HG02970 (cell line): Measurements from ENCODE around the gene LIME1.

Experiments used
- ATAC-seq: cut with Tn5 transposase; IDR thresholded peaks from one replicate; pipeline ENCODE4 v1.9.1; 2021; ENCODE audit warnings: mild to moderate bottlenecking, moderate library complexity, moderate number of reproducible peaks; ENCODE audit not compliant: unreplicated experiment, low FRiP score

The LIME1 gene, protein sequence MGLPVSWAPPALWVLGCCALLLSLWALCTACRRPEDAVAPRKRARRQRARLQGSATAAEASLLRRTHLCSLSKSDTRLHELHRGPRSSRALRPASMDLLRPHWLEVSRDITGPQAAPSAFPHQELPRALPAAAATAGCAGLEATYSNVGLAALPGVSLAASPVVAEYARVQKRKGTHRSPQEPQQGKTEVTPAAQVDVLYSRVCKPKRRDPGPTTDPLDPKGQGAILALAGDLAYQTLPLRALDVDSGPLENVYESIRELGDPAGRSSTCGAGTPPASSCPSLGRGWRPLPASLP

DNA sequence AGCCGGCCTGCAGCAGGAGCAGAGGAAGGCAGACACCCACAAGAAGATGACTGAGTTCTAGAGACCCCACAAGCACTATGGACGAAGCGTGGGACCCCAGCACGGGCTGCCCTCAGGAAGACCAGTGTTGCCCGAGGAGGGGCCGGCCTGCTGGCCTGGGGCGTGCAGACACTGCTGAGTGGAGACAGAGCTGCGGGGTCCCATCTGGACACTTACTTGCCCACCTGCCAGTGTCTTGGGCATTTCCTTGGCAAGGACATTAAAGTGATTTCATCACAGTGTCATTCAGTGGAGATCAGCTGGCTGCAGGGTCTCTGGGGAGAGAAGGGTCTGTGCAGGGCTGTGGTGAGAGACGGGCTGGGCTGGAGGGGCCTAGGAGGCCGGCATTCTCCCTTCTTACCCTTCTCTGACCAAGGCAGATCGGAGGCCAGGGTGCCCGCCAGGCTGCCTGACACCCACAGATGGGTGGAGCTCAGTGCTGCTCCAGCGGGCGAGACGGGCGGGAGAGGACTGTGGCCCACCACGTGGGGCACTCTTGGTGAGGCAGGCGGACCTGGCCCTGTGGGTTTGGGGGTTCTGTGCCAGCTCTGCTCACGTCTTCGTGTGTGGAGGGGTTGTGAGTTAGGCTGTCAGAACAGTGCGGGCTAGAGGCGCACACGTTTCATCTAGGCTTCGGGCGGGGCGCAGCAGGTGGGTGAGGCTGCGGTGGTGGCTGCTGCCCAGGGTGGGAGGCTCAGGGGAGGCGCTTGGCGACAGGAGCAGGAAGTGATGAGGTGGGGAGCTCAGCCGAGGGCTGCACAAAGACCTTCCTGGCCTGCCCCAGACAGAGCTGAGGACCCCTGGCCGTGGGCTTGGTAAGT, at the start of gene LIME1:
Gene LIME1, plus strand, starts transcription at position 806 of the 860 bp plus-strand sequence. CDS start 886 bp downstream, outside the sequence.
- no peak for ATAC-seq

DNA sequence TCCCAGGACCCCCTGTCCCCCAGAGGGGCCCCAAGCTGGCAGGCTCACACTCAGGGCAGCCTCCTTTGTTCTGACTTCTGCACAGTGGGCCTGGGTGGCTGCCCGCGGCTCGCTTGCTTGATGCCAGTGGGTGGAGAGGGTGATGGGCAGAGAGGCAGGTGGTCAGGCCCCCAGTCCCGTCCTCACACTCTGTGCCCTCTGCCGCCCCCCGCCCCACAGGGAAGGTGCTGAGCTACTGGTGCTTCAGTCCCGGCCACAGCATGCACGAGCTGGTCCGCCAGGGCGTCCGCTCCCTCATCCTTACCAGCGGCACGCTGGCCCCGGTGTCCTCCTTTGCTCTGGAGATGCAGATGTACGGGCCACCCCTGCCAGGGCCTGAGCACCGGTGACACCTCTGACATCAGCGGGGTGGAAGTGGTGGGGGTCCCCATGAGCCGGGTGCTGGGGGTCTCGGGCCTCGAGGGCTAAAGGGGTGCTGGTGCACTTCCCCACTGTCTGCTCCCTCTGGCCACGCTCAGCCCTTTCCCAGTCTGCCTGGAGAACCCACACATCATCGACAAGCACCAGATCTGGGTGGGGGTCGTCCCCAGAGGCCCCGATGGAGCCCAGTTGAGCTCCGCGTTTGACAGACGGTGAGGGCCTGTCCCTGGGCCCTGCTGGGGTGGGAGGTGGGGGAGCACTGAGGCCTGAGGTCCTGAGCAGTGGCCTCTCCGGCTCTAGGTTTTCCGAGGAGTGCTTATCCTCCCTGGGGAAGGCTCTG, 48.9 kb upstream of the LIME1 start:
- ATAC-seq = no peak

DNA sequence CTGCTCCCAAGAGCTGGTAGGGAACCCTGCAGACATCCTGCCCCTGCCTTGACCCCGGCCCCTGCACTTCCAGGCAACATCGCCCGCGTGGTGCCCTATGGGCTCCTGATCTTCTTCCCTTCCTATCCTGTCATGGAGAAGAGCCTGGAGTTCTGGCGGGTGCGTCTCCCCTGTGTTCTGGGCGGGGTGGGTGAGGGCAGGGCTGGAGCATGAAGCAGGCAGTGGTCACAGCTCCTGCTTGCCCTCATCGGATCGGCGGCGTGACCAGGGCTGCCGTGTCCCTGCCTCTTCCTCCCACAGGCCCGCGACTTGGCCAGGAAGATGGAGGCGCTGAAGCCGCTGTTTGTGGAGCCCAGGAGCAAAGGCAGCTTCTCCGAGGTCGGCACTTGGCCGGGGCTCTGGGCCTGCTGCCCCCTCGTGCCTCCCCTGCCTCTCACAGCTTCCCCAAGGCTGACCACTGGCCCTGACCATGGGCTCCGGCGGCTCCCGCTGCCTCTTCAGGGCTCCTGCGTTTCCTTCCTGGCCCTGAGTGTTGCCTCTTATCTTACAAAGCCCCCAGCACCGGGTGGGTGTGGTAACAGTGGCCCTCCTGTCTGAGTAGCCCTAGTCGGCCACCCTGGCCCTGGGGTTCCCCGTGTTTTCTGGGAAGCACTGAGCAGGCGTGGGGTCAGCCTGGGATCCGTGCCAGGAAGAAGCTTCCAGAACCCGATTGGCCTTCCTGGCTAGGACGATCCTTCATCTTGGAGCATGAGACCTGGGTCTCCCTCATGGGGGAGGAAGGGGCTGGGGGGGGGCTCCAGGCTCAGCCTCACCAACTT, 48.0 kb upstream of the LIME1 start:
- ATAC-seq = no peak

DNA sequence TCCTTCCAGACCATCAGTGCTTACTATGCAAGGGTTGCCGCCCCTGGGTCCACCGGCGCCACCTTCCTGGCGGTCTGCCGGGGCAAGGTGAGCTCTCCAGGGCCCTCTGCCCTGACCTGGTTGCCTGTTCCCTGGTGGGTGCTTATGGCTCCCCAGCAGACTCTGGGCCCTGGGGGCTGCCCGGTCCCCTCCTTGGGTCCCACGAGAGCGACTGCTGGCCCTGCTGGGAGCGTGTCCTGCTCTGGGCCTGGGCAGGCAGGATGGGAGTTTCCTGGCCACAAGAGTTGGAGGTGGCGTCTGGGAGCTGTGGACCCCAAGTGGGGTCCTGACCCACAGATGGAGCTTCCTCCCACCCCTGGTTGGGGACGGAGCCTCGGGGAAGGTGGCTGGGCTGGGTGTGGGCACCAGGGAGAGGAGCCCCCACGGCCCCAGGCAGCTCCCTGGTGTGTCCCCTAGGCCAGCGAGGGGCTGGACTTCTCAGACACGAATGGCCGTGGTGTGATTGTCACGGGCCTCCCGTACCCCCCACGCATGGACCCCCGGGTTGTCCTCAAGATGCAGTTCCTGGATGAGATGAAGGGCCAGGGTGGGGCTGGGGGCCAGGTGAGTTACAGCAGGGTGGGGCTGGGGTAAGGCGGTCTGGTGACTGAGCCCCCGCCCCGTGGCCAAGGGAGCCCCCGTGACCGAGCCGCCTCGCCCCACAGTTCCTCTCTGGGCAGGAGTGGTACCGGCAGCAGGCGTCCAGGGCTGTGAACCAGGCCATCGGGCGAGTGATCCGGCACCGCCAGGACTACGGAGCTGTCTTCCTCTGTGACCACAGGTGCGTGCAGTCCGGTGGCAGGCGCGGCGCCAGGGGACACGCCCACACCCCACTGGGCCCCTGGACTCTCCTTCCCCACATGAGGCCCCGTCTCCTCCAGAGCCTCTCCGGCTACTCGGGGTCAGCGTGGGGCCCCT, 47.1 kb upstream of the LIME1 start:
- no peak for ATAC-seq

DNA sequence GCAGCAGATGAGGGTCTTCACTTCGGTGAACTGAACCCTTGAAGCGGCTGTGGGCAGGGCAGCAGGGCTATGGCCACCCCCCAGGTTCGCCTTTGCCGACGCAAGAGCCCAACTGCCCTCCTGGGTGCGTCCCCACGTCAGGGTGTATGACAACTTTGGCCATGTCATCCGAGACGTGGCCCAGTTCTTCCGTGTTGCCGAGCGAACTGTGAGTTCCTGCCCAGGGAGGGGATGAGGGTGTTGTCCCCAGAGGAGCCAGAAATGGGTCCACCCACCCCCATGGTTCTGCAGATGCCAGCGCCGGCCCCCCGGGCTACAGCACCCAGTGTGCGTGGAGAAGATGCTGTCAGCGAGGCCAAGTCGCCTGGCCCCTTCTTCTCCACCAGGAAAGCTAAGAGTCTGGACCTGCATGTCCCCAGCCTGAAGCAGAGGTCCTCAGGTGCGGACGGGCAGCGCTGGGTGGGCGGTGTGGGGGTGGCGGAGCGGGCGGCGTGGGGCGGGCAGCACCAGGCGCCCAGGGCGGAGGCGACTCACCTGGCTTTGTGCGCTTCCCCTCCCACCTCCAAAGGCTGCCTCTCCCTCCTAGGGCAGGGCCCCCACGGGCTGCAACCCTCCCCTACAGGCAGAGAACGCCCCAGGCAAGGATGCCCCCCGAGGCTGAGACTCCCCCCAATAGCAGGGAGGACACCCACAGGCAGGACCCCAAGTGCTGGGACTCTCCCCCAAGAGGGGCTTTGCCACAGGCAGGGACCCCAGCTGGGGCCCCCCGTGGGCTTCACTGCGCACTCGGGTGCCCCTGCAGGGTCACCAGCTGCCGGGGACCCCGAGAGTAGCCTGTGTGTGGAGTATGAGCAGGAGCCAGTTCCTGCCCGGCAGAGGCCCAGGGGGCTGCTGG, 46.2 kb upstream of the LIME1 start:
- no peak for ATAC-seq

DNA sequence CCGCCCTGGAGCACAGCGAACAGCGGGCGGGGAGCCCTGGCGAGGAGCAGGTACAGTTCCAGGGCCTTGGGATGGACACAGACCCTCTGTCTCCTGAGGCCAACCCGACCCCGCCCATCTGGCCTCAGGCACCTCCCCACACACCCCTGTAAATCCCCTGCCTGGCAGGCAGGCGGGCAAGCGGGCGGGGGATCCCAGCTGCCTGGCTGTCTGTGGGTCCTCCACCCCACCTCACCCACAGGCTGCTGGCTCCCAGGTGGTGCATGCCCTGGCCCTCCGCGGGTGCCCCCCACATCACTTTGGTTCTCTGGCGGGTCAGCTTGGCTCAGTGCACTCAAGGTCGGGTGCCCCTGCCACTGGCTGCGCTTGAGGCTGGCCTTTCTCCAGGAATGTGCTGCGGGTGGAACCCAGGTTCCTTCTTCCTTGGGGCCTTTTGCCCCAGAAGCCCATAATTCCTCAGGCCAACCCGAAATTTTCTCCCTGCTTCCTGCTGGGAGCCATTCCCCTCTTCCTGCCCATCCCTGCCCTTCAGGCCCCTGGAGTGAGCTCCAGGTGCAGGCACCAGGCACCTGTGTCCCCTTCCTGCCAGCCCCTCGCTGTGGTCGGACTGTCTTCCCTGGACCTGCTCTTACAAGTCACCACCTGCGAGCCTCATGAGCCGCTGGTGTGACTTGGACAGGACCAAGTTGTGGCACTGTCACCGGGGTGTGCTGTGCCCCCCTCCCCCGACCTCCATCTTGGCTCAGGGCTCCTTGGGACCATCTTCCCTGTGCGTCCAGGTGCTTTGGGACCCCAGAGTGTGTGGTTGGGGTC, 45.4 kb upstream of the LIME1 start:
- ATAC-seq = no peak

DNA sequence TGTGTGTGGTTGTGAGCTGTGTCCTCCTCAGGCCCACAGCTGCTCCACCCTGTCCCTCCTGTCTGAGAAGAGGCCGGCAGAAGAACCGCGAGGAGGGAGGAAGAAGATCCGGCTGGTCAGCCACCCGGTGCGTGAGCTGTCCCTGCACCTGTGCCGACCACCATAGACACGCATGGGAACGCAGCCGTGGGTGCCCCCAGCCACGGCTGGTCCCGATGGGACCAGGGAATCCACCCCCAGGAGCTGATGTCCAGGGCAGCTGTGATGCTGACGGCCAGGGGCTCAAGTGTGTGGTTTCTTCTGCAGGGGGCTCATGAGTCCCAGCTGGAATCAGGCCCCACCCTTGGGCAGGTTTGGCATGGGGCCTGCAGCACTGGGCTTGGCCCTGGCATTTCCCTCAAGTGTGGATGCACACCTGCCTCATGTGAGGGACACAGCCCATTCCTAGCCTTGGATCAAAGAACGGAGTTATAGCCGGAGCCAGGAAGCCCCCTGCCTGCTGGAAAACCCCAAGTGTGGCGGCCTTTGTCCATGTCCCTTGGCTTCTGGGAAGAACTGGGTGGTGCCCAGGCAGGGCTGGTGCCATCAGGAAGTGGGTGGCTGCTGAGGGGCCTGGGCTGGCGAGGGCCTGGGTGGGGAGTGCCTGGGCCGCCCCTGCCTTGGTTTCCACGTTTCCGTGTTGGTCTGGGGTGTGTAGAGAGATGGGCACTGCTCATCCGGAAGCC, 44.6 kb upstream of the LIME1 start:
- no peak for ATAC-seq

DNA sequence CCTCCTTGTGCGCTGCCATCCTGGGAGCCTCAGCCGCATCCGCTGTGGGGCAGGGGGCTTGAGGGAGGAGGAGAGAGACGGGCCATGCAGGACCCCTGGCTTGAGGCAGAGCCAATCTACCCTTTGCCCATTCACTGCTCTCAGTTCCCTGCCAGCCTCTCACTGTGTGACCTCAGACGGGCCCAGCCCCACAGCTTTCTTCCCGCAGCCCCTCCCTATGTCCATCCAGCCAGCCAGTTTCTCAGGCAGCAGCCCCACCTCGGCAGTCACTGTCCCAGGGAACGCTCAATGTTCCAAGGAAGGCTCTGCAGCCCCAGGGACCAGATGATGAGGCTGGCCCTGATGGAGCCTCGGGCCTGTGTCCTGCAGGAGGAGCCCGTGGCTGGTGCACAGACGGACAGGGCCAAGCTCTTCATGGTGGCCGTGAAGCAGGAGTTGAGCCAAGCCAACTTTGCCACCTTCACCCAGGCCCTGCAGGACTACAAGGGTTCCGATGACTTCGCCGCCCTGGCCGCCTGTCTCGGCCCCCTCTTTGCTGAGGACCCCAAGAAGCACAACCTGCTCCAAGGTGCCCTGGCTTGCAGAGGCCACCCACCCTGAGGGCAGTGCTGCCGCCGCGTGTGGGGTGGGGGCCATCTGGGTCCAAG, 43.9 kb upstream of the LIME1 start:
- ATAC-seq = no peak

DNA sequence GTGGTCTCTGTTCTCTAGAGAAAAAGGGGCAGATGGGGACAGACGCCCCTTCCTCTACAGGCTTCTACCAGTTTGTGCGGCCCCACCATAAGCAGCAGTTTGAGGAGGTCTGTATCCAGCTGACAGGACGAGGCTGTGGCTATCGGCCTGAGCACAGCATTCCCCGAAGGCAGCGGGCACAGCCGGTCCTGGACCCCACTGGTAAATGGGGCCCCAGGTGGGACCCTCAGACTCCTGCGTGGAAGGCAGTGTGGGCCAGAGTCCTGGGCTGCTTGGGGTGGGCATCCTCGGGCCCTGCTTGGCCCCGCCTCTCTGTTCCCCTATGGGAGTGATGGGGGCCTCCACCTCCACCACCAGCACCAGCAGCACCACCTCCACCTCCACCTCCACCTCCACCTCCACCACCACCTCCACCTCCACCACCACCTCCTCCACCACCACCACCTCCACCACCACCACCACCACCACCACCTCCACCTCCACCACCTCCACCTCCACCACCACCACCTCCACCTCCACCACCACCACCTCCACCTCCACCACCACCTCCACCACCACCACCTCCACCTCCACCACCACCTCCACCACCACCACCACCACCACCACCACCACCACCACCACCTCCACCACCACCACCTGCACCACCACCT, 43.3 kb upstream of the LIME1 start:
- ATAC-seq = no peak

DNA sequence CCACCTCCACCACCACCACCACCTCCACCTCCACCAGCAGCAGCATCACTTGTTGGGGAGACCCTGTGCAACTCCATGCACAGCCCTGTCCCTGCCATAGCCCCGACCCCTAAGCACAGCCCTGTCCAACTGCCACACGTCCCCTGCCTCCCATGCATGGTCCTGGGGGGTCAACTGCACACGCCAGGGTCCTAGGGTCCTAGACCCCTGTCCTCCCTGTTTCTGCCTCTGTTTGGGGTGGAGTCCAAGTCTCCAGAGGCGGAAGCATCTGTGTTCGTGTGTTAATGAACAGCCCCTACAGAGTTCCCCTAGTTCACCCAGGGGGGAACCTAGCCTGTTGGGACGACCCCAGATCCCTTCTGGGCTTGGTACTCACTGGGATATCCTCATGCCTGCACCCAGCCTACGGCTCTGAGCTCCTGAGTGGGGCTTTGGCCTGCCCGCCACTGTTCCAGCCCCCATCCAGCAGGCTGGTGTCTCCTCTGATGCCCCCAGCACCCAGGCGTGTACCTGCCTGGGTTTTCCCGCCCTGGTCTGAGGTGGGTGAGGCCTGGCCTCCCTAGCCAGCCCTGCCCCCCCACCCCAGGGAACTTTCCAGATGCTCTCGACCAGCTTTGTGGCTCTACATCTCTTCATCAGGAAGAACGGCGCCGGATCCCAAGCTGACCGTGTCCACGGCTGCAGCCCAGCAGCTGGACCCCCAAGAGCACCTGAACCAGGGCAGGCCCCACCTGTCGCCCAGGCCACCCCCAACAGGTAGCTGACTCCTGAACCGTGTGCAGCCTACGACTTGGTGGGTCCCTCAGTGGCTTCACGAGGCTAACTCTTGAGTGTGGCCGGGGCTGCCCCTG, 42.5 kb upstream of the LIME1 start:
- no peak for ATAC-seq

DNA sequence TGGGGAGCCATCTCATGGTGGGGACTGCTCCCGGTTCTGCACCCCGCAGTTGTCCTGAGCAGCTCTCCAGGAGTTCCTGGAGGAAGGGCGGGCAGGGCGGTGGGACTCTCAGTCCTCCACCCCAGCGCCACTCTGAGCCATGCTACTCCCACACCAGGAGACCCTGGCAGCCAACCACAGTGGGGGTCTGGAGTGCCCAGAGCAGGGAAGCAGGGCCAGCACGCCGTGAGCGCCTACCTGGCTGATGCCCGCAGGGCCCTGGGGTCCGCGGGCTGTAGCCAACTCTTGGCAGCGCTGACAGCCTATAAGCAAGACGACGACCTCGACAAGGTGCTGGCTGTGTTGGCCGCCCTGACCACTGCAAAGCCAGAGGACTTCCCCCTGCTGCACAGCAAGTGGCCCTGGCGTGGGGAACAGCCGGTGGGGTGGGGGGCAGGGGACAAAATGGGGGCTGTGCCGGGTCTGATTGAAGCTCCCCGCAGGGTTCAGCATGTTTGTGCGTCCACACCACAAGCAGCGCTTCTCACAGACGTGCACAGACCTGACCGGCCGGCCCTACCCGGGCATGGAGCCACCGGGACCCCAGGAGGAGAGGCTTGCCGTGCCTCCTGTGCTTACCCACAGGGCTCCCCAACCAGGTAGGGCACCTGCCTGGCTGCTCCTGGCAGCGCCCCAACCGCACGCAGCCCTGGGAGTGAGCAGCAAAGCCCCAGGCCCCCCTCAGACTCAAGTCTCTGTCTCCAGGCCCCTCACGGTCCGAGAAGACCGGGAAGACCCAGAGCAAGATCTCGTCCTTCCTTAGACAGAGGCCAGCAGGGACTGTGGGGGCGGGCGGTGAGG, 41.7 kb upstream of the LIME1 start:
- no peak for ATAC-seq

DNA sequence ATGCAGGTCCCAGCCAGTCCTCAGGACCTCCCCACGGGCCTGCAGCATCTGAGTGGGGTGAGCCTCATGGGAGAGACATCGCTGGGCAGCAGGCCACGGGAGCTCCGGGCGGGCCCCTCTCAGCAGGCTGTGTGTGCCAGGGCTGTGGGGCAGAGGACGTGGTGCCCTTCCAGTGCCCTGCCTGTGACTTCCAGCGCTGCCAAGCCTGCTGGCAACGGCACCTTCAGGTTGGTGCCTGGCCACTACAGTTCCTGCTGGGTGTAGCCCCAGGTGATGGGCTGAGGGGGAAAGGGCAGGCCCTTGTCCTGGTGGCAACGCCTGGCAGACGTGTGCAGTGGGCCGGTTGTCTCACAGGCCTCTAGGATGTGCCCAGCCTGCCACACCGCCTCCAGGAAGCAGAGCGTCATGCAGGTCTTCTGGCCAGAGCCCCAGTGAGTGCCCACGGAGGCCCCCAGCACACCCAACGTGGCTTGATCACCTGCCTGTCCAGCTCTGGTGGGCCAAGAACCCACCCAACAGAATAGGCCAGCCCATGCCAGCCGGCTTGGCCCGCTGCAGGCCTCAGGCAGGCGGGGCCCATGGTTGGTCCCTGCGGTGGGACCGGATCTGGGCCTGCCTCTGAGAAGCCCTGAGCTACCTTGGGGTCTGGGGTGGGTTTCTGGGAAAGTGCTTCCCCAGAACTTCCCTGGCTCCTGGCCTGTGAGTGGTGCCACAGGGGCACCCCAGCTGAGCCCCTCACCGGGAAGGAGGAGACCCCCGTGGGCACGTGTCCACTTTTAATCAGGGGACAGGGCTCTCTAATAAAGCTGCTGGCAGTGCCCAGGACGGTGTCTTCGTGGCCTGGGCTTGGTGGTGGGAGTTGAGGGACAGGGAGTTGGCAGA, 40.8 kb upstream of the LIME1 start:
- no peak for ATAC-seq

DNA sequence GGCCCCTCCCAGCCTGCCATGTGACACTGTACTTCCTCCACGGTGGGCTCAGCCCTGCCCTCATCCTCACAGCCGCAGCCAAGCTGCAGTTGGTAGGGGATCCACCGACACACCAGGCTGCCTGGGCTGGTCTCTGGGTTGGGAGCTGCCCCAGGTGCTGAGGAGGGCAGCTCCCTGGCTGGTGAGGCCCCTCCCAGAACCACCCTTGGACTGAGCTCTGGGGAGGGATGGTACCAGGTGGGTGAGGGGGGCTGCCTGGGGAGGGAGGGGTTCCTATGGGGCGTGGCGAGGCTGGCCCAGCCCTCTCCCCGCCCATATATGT, 40.2 kb upstream of the LIME1 start:
- no peak for ATAC-seq
